AG10803 (cell line): ENCODE results near the gene VPS37D.
A peak's percentile ranks its signal among the peaks of the same experiment; 100 is the strongest.

ENCODE experiments used
- DNase-seq: peaks from one replicate; pipeline ENCODE4 v3.0.0; 2010; ENCODE audit warnings: low read depth
- H3K4me3 ChIP-seq: 2 replicates; pipeline ENCODE4 v1.5.1; 2011; ENCODE audit warnings: mild to moderate bottlenecking, low read length, control low read depth
- TF ChIP-seq, protein P1 (sequence below): conservative IDR thresholded peaks from 2 replicates; pipeline ENCODE4 v1.5.1; 2011; ENCODE audit warnings: mild to moderate bottlenecking, low read length, control low read depth, inconsistent platforms

The VPS37D gene

DNA sequence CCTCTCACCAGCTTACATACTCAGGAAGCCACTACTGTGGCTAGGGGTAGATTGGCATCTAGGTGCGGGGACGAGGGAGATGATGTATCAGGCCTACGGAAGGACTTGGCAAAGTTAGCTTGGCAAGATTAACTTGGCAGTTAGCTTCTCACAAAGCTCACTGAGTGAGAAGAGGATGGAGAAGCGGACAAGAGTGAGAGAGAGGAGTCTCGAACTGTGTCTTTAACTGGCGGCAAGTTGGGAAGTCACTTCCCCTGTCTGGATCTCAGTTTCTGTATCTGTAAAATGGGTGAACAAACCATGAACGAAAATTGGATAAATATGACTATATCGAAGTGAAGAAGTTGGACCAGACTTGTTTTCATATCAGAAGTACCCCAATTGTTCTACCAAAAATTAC lies 33.8 kb upstream of the VPS37D start:
- TF ChIP-seq, protein P1, sequence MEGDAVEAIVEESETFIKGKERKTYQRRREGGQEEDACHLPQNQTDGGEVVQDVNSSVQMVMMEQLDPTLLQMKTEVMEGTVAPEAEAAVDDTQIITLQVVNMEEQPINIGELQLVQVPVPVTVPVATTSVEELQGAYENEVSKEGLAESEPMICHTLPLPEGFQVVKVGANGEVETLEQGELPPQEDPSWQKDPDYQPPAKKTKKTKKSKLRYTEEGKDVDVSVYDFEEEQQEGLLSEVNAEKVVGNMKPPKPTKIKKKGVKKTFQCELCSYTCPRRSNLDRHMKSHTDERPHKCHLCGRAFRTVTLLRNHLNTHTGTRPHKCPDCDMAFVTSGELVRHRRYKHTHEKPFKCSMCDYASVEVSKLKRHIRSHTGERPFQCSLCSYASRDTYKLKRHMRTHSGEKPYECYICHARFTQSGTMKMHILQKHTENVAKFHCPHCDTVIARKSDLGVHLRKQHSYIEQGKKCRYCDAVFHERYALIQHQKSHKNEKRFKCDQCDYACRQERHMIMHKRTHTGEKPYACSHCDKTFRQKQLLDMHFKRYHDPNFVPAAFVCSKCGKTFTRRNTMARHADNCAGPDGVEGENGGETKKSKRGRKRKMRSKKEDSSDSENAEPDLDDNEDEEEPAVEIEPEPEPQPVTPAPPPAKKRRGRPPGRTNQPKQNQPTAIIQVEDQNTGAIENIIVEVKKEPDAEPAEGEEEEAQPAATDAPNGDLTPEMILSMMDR = no peak
- no peak overlapping the region for H3K4me3 ChIP-seq
- no peak for DNase-seq

GRCh38 chr7:73635428-73636200 lies 32.0 kb upstream of the VPS37D start:
- no peak for DNase-seq

DNA sequence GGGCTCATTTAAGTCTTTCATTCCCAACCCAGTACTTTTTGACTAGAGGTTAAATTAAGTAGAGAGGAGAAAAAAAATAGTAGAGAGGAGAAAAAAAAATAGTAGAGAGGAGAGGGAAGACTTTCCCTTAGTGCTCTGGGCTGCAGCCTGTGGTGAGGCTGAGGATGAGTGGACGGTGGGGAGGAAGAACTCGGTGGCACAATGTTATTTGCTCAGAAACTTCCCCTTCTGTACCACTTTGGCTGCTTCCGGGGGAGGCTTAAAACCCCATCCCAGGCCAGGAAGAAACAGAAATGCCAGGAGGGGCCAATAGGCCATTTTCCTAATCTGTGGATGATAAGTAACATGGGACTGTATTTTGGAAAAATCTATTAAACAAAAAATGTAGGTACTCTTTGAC lies 28.7 kb upstream of the VPS37D start:
- H3K4me3 ChIP-seq = no peak overlapping the region
- TF ChIP-seq, protein P1 = no peak
- DNase-seq = no peak

More at GRCh38 chr7:73635428-73636200, 32.0 kb upstream of the VPS37D start:
- no peak overlapping the region for H3K4me3 ChIP-seq
- TF ChIP-seq, protein P1 = no peak

DNA sequence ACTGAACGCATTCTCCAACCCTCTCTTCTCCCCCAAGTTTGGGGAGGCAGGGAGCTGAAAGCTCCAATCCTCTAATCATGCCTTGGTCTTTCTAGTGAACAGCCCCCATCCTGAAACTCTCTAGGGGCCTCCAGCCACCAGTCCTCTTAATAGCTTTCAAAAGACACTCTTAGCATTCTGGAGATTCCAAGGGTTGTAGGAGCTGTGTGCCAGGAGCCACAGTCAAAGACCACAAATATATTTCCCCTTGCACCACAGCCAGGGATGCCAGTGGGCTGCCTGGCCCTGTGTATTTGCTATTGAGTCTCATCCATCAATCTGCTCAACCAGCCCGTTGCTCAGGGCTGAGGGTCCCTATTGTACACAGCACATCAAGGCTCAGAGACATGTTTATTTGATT lies 24.8 kb upstream of the VPS37D start:
- H3K4me3 ChIP-seq = no peak overlapping the region
- peak; percentile 25 for DNase-seq
- TF ChIP-seq, protein P1 = no peak

DNA sequence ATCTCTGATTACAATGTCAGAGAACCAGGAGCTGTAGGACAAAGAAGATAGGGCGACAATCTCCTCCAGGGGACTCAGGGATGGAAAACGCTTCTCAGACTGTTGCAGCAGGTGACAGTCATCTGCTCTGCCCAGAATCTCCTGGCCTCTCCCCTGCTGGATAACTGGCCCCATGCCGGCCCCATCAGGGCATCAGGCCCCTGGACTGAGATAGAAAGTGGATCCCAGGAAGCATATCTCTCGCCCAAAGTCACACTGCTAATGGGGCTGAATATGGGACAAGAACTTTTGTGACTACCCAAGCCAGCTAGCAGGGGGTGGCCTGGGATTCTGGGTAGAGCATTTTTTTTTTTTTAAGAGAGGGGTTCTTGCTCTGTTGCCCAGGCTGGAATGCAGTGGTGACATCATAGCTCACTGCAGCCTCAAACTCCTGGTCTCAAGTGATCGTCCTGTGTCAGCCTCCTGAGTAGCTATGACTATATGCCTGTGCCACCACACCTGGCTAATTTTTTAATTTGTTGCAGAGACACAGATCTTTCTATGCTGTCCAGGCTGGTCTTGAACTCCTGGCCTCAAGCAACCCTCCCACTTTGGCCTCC lies 22.8 kb upstream of the VPS37D start:
- TF ChIP-seq, protein P1 = no peak
- DNase-seq = no peak
- no peak overlapping the region for H3K4me3 ChIP-seq

DNA sequence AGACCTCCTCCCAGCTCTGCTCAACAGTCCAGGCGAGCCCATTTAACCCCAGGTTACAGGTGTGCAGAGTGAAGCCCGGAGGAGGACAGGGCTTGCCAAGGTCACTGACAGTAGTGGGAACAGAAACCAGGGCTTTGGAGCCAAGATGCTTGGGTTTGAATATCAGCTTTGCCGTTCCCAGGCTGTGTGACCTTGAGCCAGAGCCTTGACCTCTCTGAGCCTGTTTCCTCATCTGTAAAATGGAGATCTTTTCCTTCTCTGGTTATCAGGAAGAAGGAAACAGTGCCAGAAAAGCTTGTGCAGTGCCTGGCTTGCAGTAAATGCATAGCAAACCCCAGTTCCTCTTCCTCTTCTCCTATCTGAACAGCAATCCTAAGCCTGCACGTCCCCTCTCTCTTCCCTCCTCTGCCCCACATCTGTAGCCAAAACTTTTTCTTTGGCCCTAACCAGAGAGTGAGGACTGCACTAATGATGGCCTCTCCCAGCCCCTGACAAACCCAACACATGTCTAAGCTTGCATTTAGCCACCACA lies 21.9 kb upstream of the VPS37D start:
- DNase-seq = no peak
- TF ChIP-seq, protein P1 = no peak
- H3K4me3 ChIP-seq = no peak overlapping the region
